Measurements from ENCODE around the gene FAM76A. TPM values are rescaled to one million over a fixed set of nuclear protein-coding genes. Genes with fewer than 3 reads are reported as not detected.

Gene FAM76A
- total RNA-seq, 1 donor from 2014 or later, result 6.1 TPM

GRCh38 chr1:27682351-27682944 is 43.3 kb upstream of the FAM76A start:
- Histone ChIP-seq H3K4me2 (ENCODE audit: low read length) (no peak overlapping the region), H3K9me3 (ENCODE audit: insufficient read depth, low read depth, low read length) (peaks cover 6% of the 10 kb centered on the region), H3K27me3 (ENCODE audit: insufficient read depth, low read length) (peaks cover 8% of the 10 kb centered on the region), H3K9ac (ENCODE audit: low read length) (no peak overlapping the region), H3K4me1 (ENCODE audit: insufficient read depth, low read length) (no peaks in the 10 kb centered on the region), H3K36me3 (ENCODE audit: insufficient read depth, low read length) (no peaks in the 10 kb centered on the region), H2AFZ (ENCODE audit: low read depth, low read length) (no peak overlapping the region), H3K4me3 (ENCODE audit: insufficient read depth, low read depth, low read length) (no peak overlapping the region), H3K27ac (ENCODE audit: low read depth, low read length) (no peak overlapping the region), H3K79me2 (ENCODE audit: insufficient read depth, low read length) (no peaks in the 10 kb centered on the region), H4K20me1 (ENCODE audit: insufficient read depth, low read length) (no peaks in the 10 kb centered on the region)
- Mint-ChIP-seq H3K36me3 (ENCODE audit: low read depth, unreplicated experiment) (peaks cover 12% of the 10 kb centered on the region), H3K4me1 (ENCODE audit: low read depth, unreplicated experiment) (no peaks in the 10 kb centered on the region), H3K27me3 (ENCODE audit: low read depth, unreplicated experiment) (peaks cover 17% of the 10 kb centered on the region), H3K9me3 (ENCODE audit: unreplicated experiment) (peaks cover 33% of the 10 kb centered on the region), H3K27ac (ENCODE audit: unreplicated experiment) (no peak overlapping the region), H3K4me3 (ENCODE audit: unreplicated experiment) (no peak overlapping the region)
- no peak for FAIRE-seq
- DNase-seq (ENCODE audit: low read depth), result no peak
- no peak for TF ChIP-seq CTCF (IDR thresholded peaks at IDR 0.05; ENCODE audit: insufficient read depth, low read depth, low read length)
- no peak for TF ChIP-seq EZH2 (IDR thresholded peaks at IDR 0.05; ENCODE audit: insufficient read depth, low read length)

GRCh38 chr1:27684176-27684575 is 41.6 kb upstream of the FAM76A start:
- TF ChIP-seq EZH2 (IDR thresholded peaks at IDR 0.05; ENCODE audit: insufficient read depth, low read length) (no peak), CTCF (IDR thresholded peaks at IDR 0.05; ENCODE audit: insufficient read depth, low read depth, low read length) (no peak)
- peaks cover 12% of the 10 kb centered on the region for H3K36me3 Mint-ChIP-seq (ENCODE audit: low read depth, unreplicated experiment)
- no peak for DNase-seq (ENCODE audit: low read depth)

GRCh38 chr1:27686223-27686990 is 39.4 kb upstream of the FAM76A start:
- H3K27ac Mint-ChIP-seq (ENCODE audit: unreplicated experiment), result no peak overlapping the region
- no peak overlapping the region for H3K4me2 ChIP-seq (ENCODE audit: low read length)
- no peaks in the 10 kb centered on the region for H3K36me3 ChIP-seq (ENCODE audit: insufficient read depth, low read length)
- no peak overlapping the region for H2AFZ ChIP-seq (ENCODE audit: low read depth, low read length)
- no peak for TF ChIP-seq EZH2 (IDR thresholded peaks at IDR 0.05; ENCODE audit: insufficient read depth, low read length)
- no peak for TF ChIP-seq CTCF (IDR thresholded peaks at IDR 0.05; ENCODE audit: insufficient read depth, low read depth, low read length)
- H3K9me3 ChIP-seq (ENCODE audit: insufficient read depth, low read depth, low read length), result no peaks in the 10 kb centered on the region
- H3K27me3 Mint-ChIP-seq (ENCODE audit: low read depth, unreplicated experiment), result peaks cover 19% of the 10 kb centered on the region
- H3K27me3 ChIP-seq (ENCODE audit: insufficient read depth, low read length), result peaks cover 14% of the 10 kb centered on the region
- DNase-seq (ENCODE audit: low read depth), result no peak
- H3K4me1 ChIP-seq (ENCODE audit: insufficient read depth, low read length), result peaks cover 11% of the 10 kb centered on the region
- H3K4me3 Mint-ChIP-seq (ENCODE audit: unreplicated experiment), result no peak overlapping the region
- no peak for FAIRE-seq
- no peak overlapping the region for H3K4me3 ChIP-seq (ENCODE audit: insufficient read depth, low read depth, low read length)
- peaks cover 15% of the 10 kb centered on the region for H3K9me3 Mint-ChIP-seq (ENCODE audit: unreplicated experiment)
- peaks cover 7% of the 10 kb centered on the region for H3K36me3 Mint-ChIP-seq (ENCODE audit: low read depth, unreplicated experiment)
- no peak overlapping the region for H3K9ac ChIP-seq (ENCODE audit: low read length)
- no peak overlapping the region for H3K27ac ChIP-seq (ENCODE audit: low read depth, low read length)
- peaks cover 7% of the 10 kb centered on the region for H3K4me1 Mint-ChIP-seq (ENCODE audit: low read depth, unreplicated experiment)
- H3K79me2 ChIP-seq (ENCODE audit: insufficient read depth, low read length), result no peaks in the 10 kb centered on the region
- no peaks in the 10 kb centered on the region for H4K20me1 ChIP-seq (ENCODE audit: insufficient read depth, low read length)

More at GRCh38 chr1:27684176-27684575, 41.6 kb upstream of the FAM76A start:
- Histone ChIP-seq H3K4me1 (ENCODE audit: insufficient read depth, low read length) (peaks cover 2% of the 10 kb centered on the region), H3K27me3 (ENCODE audit: insufficient read depth, low read length) (peaks cover 14% of the 10 kb centered on the region), H3K79me2 (ENCODE audit: insufficient read depth, low read length) (no peaks in the 10 kb centered on the region), H3K27ac (ENCODE audit: low read depth, low read length) (no peak overlapping the region), H4K20me1 (ENCODE audit: insufficient read depth, low read length) (no peaks in the 10 kb centered on the region), H3K4me2 (ENCODE audit: low read length) (no peak overlapping the region), H3K9ac (ENCODE audit: low read length) (no peak overlapping the region), H3K36me3 (ENCODE audit: insufficient read depth, low read length) (no peaks in the 10 kb centered on the region), H2AFZ (ENCODE audit: low read depth, low read length) (no peak overlapping the region), H3K4me3 (ENCODE audit: insufficient read depth, low read depth, low read length) (no peak overlapping the region), H3K9me3 (ENCODE audit: insufficient read depth, low read depth, low read length) (peaks cover 6% of the 10 kb centered on the region)
- H3K9me3 Mint-ChIP-seq (ENCODE audit: unreplicated experiment), result peaks cover 33% of the 10 kb centered on the region
- H3K4me1 Mint-ChIP-seq (ENCODE audit: low read depth, unreplicated experiment), result peaks cover 1% of the 10 kb centered on the region
- peaks cover 19% of the 10 kb centered on the region for H3K27me3 Mint-ChIP-seq (ENCODE audit: low read depth, unreplicated experiment)
- H3K27ac Mint-ChIP-seq (ENCODE audit: unreplicated experiment), result no peak overlapping the region
- H3K4me3 Mint-ChIP-seq (ENCODE audit: unreplicated experiment), result no peak overlapping the region
- FAIRE-seq, result no peak
